C4-2B (cell line): ENCODE results near the gene SHLD2.
"Not testable (repeated sequence)": the region's sequence is repeated elsewhere in the genome, so short reads cannot be mapped to it uniquely, and the experiment has no call there.

ENCODE experiments used
- CTCF ChIP-seq: fragments of 450-650 bp; conservative IDR thresholded peaks from 2 replicates; pipeline ENCODE4 v1.5.1; 2017; ENCODE audit warnings: mild to moderate bottlenecking
- ZFX ChIP-seq: fragments of 450-650 bp; IDR thresholded peaks from 2 replicates; pipeline ENCODE4 v1.6.1; 2017

- TF ChIP-seq CTCF, ZFX: not testable (repeated sequence)
These were observed 91.0 kb downstream of the SHLD2 start for GRCh38 chr10:87186016-87186415.
